ENCODE measurements around the gene MB21D2.

MB21D2 gene

GRCh38 chr3:192833177-192833890 lies 84.3 kb downstream of the MB21D2 start:
- no peak overlapping the region for H3K4me2 ChIP-seq (ENCODE audit: low read depth, low read length, poor library complexity, severe bottlenecking)
- H3K36me3 ChIP-seq (ENCODE audit: low read length) = no peaks in the 10 kb centered on the region
- no peaks in the 10 kb centered on the region for H3K79me2 ChIP-seq (ENCODE audit: insufficient read depth, low read length)
- no peaks in the 10 kb centered on the region for H3K27me3 ChIP-seq (ENCODE audit: low read length)
- no peaks in the 10 kb centered on the region for H4K20me1 ChIP-seq (ENCODE audit: low read depth, low read length)
- no peak overlapping the region for H3K9ac ChIP-seq (ENCODE audit: low read length)
- no peaks in the 10 kb centered on the region for H3F3A ChIP-seq (ENCODE audit: insufficient read depth)
- H2AFZ ChIP-seq (ENCODE audit: low read depth, low read length, severe bottlenecking) = no peak overlapping the region
- no peaks in the 10 kb centered on the region for H3K9me3 ChIP-seq (ENCODE audit: insufficient read depth, low read length)
- H3K4me3 ChIP-seq (ENCODE audit: insufficient read depth, low read length, poor library complexity, severe bottlenecking) = no peak overlapping the region
- TF ChIP-seq CTCF (IDR thresholded peaks at IDR 0.05; ENCODE audit: insufficient read depth, low read length, poor library complexity, severe bottlenecking) = no peak
- TF ChIP-seq EZH2phosphoT487 (conservative IDR thresholded peaks at IDR 0.05; ENCODE audit: low read length) = no peak
- H3K27ac ChIP-seq (ENCODE audit: low read depth, low read length) = no peak overlapping the region
- no peaks in the 10 kb centered on the region for H3K9me2 ChIP-seq (replicated peaks; ENCODE audit: insufficient read depth, low read length)

GRCh38 chr3:192831801-192832347 lies 85.8 kb downstream of the MB21D2 start:
- H4K20me1 ChIP-seq (ENCODE audit: low read depth, low read length) = no peaks in the 10 kb centered on the region
- no peak overlapping the region for H2AFZ ChIP-seq (ENCODE audit: low read depth, low read length, severe bottlenecking)
- H3K36me3 ChIP-seq (ENCODE audit: low read length) = no peaks in the 10 kb centered on the region
- no peak overlapping the region for H3K4me2 ChIP-seq (ENCODE audit: low read depth, low read length, poor library complexity, severe bottlenecking)
- TF ChIP-seq EZH2phosphoT487 (conservative IDR thresholded peaks at IDR 0.05; ENCODE audit: low read length) (no peak), CTCF (IDR thresholded peaks at IDR 0.05; ENCODE audit: insufficient read depth, low read length, poor library complexity, severe bottlenecking) (no peak)
- H3K27me3 ChIP-seq (ENCODE audit: low read length) = no peaks in the 10 kb centered on the region
- H3K4me3 ChIP-seq (ENCODE audit: insufficient read depth, low read length, poor library complexity, severe bottlenecking) = no peak overlapping the region
- H3F3A ChIP-seq (ENCODE audit: insufficient read depth) = no peaks in the 10 kb centered on the region
- no peaks in the 10 kb centered on the region for H3K9me2 ChIP-seq (replicated peaks; ENCODE audit: insufficient read depth, low read length)
- H3K9me3 ChIP-seq (ENCODE audit: insufficient read depth, low read length) = no peaks in the 10 kb centered on the region
- no peak overlapping the region for H3K27ac ChIP-seq (ENCODE audit: low read depth, low read length)
- H3K9ac ChIP-seq (ENCODE audit: low read length) = no peak overlapping the region
- no peaks in the 10 kb centered on the region for H3K79me2 ChIP-seq (ENCODE audit: insufficient read depth, low read length)

GRCh38 chr3:192831111-192831644 lies 86.5 kb downstream of the MB21D2 start:
- H3K27ac ChIP-seq (ENCODE audit: low read depth, low read length) = no peak overlapping the region

More at GRCh38 chr3:192831111-192831644, 86.5 kb downstream of the MB21D2 start:
- Histone ChIP-seq H3K9me3 (ENCODE audit: insufficient read depth, low read length) (no peaks in the 10 kb centered on the region), H3K27me3 (ENCODE audit: low read length) (no peaks in the 10 kb centered on the region), H3K9me2 (replicated peaks; ENCODE audit: insufficient read depth, low read length) (no peaks in the 10 kb centered on the region), H2AFZ (ENCODE audit: low read depth, low read length, severe bottlenecking) (no peak overlapping the region), H3K36me3 (ENCODE audit: low read length) (no peaks in the 10 kb centered on the region), H3K4me3 (ENCODE audit: insufficient read depth, low read length, poor library complexity, severe bottlenecking) (no peak overlapping the region), H3K4me2 (ENCODE audit: low read depth, low read length, poor library complexity, severe bottlenecking) (no peak overlapping the region), H4K20me1 (ENCODE audit: low read depth, low read length) (no peaks in the 10 kb centered on the region), H3K9ac (ENCODE audit: low read length) (no peak overlapping the region), H3F3A (ENCODE audit: insufficient read depth) (no peaks in the 10 kb centered on the region), H3K79me2 (ENCODE audit: insufficient read depth, low read length) (no peaks in the 10 kb centered on the region)
- TF ChIP-seq CTCF (IDR thresholded peaks at IDR 0.05; ENCODE audit: insufficient read depth, low read length, poor library complexity, severe bottlenecking) = no peak
- TF ChIP-seq EZH2phosphoT487 (conservative IDR thresholded peaks at IDR 0.05; ENCODE audit: low read length) = no peak

Measured in SU-DHL-6 (cell line).